Iris pigment epithelial cell (primary cell): ENCODE results near the gene ATP6V1C2.
"Not testable (repeated sequence)": the region's sequence is repeated elsewhere in the genome, so short reads cannot be mapped to it uniquely, and the experiment has no call there.

ENCODE experiments used
- DNase-seq: peaks from one replicate; pipeline ENCODE4 v3.0.0-alpha.2; 2011; ENCODE audit warnings: low read depth

Gene ATP6V1C2

DNA sequence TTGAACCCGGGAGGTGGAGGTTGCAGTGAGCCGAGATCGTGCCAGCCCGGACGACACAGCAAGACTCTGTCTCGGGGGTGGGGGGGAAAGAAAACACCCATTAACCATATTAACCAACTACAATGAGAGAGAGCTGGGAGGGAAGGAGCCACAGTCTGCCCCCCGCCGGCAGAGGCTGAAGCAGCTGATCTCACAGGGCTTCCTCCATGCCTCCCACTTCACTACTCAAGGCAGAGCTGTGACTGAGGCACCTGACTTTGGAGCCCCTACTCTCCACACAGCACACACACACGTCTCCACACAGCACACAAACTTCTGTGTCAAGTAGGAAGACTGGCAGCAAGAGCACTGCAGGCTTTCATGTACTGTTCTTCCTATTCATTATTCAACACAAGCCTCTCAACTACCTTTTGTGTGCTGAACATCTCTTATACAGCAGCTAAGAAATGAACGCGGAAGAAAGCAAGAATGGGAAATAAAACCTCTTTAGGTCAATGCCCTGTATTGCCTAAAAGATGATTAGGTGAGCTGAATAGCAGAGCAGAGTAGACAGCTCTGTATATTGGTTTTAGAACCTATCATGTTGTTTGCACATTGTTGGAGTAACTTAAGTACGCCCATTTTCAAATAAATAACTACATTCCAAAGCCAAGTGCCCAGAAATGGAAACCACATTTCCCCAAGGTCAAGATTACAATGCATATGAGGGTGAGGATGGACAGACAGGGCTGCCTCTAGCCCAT lies 65.0 kb downstream of the ATP6V1C2 start:
- DNase-seq, result no peak

DNA sequence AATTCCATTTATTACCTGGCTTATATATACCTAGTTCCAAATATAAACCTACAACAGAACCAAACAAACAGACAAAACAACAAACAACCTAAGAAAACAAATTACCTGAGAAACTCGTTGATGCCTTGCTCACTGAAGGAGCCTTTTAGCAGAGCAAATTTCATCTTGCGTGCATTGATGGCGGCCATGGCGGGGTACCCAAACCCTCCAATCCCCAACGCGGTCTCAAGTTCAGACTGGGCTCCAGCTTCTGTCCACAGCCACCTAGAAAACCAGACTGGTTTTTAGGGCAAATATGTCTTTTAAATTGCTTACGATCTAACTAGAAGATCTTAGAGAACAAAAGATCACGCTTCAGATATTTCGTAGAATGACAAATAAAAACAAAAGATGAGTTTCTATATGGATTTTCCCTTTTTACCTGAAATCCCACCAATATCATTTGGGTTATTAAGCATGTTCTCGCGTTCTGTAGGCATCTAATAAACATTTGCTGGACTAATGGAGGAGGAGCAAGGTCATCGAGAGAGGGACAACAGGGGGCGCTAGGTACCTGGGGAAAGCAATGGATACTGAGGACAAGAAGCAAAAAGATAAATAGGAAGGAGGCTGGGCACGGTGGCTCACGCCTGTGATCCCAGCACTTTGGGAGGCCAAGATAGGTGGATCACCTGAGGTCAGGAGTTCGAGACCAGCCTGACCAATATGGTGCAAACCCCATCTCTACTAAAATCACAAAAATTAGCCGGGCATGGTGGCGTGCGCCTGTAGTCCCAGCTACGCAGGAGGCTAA lies 65.9 kb downstream of the ATP6V1C2 start:
- no peak for DNase-seq

DNA sequence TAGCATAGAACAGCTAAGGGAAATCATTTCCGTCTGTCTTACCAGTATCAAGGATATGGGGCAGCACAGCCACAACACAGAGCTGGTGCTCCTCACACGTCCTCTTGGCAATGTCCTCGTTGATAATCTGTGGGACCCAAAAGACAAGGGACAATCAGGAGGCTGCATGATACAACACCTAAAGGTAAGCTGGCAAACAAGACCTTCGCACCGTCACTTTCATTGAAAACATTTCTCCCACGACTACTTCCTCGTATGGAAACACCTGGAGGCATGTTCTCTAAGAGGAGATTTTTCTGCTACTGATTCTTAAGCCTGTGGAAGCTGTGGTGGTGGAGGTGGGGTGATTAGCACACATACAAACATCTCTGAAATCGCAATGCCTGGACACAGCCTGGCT lies 67.4 kb downstream of the ATP6V1C2 start:
- DNase-seq, result no peak

DNA sequence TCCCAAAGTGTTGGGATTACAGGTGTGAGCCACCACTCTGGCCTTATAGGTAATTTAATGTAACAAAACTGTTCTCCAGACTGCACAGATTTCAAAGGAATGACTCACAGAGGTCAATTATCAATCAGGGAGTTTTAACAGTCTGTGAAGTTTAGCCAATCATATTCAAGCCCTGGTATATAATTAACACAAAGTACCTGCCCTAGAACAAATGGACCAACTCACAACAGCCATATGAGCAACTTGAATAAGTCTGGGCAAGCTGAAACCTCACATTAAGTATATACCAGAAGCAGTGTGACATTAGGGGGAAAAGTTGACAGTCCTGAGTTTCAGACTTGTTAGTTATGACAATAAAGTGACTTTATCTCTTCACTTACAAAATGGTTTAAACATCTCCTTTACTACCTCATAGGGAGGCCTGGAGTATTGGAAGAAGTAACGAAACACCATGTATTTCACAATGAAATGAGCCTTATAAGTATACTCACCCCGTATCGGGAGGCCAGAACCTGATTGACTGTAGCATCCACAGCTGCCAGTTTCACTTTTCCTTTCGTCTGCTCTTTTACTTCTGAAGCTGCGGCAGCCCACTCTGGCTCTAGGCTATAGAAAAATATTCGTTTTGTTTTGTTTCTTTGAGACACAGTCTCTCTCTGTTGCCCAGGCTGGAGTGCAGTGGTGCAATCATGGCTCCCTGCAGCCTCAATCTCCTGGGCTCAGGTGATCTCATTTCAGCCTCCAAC lies 69.0 kb downstream of the ATP6V1C2 start:
- no peak for DNase-seq

DNA sequence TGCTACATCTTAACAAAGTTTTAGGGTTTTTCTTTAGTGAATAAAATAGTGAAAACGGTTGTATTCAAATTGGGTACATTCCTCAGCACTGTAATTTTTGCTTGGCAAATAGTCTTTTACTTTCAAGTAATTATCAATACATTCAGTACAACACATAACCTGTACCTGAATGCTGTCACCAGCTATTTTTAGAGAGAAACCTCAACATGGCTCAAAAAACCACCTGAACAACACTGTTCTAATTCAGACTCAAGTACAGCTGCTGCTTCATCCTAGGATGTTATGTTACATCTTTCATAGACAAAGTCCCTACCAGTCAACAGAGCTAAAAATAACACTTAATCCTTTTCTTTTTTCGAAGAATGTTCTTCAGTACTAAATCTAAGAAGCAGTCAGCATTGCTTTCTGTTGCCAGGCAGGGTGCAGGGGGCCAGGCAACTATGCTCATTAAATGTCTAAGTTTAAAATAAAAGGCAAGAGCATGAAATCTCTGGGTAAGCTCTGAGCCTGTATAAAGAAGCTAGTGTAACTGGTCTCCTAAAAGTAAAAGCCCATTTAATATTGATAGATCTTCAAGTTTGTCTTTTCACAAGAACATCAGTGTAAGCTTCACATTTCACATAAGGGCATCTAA lies 70.7 kb downstream of the ATP6V1C2 start:
- no peak for DNase-seq

DNA sequence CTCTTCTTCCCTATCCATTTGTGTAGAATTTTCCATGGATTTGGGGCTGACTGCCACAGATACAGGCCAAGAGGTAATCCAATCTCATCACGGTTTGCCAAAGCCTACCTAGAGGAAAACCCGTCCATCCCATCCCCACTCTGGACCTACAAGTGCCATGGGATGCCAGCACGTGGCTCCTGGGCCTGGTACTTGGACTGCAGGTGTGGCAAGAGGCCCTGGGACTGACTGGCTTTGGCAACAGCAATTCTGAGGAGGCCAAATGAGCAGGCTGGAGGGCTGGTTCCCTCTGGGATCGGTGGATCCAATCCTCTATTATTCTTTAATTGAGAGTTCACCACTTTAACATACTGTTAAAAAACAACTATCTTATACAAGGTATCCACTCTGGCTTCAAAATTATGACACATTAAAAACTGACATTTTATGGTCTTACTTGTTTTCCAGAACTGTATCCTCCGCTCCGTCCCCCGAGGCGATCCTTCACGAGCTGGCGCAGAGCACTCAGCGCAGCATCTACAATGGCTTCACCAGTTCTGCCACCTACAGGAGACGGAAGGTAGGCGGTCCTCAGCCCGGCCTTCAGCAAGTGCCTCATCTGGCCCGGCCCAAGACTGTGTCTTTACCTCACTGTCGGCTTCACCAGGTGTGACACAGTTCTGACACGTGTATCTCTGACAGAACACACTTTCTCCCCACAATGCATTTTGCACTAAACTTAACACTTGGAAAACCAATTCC lies 71.4 kb downstream of the ATP6V1C2 start:
- no peak for DNase-seq

DNA sequence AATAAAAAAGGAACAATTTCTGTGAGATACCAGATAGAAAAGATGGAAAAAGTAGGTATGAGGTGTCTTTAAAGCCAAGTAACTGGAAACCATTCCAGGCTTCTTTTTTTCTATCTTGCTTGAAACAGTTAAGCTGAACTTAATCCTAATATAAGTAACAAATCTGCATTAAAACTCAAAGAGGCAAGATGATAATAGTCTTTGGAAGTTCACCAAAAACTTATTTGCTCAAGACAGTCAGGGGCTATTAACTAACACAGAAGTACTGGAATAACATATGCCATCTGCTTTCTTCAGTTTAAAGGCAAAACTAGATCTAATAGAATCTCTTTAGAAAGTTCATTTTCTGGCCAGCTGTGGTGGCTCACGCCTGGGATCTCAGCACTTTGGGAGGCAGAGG lies 72.4 kb downstream of the ATP6V1C2 start:
- DNase-seq, result no peak

DNA sequence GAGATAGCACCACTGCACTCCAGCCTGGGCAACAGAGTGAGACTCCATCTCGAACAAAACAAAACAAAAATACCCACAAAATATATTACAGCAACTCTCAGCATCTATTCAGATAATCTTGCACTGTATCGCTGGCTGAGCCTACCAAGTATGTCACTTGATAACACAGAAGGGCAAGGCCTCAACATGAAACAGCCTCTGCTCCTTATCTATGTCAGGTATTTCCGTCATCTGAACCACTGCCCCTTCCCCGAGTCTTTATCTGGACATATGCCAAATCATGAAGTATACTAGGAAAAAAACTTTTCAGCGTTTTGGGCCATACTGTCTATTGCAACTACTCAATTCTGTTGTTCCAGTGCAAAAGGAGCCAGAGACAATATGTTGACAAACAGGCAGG lies 73.4 kb downstream of the ATP6V1C2 start:
- no peak for DNase-seq

DNA sequence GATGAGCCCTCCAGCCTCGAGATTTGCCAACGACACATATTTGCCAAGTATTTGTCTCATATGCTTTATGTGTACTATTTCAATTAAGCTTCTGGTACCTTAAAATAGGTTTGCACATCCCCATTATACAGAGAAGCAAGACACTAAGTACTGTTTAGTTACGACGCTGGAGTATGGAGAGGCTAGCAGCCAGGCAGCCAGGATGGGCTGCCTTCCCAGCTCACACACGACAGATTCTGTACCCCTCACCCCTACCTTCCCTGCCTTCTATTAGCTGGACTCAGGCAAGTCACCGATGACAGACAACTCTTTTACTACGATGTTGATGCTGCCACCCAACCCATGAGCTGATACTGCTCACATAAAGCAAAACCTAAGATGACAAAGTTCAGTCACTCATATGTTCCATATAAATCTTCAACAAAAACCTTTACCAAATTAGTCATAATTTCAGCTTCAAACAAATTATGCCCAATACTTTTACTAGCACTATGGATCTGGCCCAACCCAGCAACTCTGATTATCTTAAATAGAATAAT lies 74.1 kb downstream of the ATP6V1C2 start:
- DNase-seq, result no peak

DNA sequence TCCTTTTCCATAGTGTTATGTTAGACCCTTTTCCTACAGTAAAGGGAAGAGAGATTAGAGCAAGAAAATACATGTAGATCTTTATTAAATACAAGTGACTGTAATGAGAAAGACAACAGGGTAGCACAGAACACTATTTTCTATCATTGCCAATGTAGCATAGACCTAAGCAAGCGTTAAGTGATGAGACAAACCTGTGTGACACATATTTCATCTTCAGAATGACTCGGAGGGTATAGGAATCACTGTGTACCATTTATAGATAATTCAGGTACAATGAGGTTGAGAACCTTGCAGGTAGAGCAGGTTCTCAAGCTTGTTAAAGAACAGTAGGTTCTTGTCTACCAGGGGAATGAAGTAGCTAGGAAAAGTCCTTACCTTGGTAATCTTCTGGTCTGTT lies 75.3 kb downstream of the ATP6V1C2 start:
- DNase-seq, result no peak

DNA sequence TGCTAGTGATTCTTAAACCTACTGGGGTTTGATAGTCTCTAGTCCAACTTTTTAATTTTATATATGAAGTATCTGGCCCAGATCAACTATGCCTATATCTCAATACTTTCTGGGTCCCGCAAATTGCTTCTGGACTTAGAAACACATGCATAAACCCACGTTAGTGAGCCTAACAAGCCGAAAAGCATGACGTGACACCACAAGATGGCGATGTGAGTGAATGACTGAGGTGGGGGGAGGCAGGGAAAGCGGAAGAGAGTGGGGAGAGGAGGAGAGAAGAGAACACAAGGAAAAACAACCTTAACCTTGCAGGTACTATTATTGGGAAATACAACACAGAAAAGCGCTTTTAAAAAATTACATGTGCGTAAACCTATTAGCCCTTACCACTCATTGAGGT lies 77.4 kb downstream of the ATP6V1C2 start:
- no peak for DNase-seq

DNA sequence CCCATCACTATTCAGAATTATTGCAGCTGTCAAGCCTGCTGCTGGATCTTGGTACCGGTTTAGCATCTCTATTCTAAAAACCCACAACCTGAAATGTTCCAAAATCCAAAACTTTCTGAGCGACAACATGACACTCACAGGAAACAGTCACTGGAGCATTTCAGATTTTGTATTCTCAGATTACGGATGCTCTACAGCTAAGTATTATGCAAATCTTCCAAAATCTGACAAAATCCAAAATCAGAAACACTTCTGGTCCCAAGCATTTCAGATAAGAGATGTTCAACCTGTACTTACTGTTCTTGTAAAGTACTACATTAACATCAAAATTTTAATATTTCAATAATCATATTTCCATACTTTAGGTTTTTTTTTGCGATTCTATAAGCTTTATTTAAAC lies 78.7 kb downstream of the ATP6V1C2 start:
- no peak for DNase-seq

DNA sequence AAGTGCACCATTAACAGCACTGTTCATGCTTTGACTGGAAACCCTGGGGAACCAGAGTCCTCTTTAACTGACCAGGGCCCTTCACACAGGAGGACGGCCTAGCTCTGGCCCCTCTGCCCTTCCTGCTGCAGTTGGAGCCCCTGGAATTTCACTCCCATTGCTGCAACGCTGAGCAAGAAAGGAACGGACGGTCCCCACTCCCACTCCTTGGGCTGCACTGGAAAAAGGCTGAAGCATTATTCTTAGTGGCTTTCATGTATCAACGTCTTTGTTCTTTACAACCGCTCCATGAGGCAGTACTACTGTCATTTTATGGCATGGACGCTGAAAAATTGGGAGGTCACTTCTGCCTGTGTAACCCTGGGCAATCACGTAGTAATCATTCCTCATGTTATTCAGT lies 81.2 kb downstream of the ATP6V1C2 start:
- DNase-seq, result no peak

DNA sequence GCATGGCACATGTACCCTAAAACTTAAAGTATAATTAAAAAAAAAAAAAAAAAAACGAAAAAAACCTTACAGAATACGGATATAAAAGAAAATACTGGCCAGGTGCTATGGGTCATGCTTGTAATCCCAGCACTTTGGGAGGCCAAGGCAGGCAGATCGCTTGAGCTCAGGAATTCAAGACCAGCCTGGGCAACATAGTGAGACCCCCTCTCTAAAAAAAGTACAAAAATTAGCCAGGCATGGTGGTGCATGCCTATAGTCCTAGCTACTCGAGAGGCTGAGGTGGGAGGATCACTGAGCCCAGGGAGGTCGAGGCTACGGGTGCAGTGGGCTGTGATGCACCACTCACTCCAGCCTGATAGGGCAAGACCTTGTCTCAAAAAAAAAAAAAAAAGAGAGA lies 84.6 kb downstream of the ATP6V1C2 start:
- not testable (repeated sequence) for DNase-seq

DNA sequence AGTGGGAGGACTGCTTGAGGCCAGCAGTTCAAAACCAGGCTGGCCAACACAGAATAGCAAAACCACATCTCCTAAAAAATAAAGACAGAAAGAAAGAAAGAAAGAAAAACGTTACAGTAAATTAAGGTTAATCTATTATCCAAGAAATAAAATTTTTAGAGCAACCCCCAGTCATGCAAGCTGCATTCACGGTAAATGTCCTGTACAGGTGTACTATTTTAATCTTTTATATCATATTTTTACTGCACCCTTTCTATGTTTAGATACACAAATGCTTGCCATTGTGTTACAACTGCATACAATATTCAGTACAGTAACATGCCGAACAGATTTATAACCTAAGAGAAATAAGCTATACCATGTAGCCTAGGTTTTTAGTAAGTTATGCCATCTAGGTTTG lies 85.1 kb downstream of the ATP6V1C2 start:
- no peak for DNase-seq

DNA sequence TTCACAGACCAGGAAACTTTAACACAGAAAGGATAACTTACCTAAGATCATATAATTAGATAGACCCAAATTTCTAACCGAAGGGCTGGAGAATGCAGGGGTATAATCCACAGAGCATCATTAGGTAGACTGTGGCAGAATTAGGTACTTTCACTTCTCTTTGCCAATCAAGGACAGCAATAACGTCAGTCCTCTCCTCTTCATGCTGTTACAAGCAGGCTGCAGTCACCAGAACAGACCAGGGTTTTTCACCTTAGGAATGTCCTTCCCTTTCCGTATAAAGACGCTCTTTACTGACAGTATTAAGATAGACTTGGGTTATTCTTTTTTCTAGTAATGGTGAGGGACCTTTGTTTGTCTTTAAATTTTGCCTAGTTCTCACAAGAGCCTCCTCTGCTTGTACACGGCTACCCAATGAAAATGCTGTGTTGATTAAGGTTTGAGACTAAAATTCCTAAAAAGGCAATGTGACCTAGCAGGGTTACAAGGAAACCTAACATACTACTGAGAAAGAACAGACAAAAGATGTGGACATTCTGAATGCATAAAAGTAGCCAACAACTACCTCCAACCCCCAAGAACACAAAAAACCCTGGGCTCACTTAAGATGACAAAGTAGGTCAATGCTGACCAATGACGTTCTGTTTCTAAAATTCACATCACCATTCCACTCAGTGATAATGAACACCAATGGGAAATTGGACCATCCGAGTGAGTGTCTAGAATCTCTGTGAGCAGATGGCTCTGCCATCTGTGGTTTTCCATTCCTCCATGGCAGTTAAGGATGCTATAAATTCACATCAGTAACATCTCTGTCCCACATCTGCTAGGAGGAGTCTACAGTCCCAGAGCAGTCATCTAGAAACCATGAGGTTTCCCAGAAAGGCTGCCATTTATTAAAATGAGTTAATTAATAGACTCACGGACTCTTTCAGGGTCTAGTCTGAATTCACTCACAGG lies 89.1 kb downstream of the ATP6V1C2 start:
- DNase-seq, result peak; percentile 50

DNA sequence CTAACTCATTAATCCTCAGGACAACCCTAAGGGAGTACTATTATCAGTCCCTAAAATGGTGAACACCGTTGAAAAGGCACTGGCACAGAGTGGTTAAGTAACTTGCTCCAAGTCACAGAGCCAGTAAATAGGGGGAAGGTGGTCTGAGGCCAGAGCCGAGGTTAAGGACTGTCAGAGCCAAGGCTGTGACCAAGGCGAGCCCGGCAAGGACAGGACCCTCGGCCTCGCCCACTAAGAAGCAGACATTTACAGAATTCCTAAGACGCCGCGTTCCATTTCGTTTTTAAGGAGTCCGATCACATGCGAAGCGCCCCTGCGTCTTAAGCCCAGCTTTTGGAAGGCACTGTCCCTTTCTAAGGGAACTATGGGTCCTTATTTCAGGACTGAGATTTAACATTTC lies 90.1 kb downstream of the ATP6V1C2 start:
- DNase-seq, result peak; percentile 12

DNA sequence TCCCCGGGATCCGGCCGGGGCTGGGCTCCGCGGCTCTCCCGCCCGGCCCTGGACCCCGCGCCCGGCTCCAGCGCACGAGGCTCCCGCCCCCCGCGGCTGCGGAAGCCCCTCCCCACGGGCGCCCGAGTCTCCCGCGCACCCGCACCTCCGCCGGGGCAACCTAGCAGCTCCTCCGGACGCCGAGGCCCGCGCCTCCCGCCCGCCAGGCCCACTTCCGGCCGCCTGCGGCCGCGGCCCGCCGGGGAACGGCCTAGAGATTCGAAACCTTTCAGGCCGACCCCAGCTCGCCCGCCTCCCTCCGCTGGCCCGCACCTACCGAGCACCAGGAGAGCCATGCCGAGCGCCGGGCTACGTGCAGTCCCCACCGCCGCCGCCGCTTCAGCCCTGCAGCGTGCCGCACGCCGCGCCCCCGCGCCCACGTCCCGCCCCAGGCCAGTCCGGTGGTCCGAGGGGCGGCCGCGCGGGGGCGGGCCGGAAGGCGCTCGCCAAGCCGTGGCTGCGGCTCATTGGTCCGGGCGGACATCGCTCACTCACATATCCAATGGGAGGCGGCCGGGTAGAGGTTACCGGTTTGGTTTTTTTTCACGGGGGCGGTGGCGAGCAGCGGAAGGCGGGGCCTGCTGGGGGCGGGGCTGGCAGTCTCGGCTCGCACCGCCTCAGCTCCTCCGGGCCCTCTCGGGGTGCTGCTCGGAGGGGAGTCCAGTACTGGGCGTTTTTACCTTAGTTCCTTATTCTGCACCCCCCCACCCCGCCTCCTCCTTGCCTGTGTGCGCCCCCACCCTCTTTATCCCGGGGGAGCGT lies 91.1 kb downstream of the ATP6V1C2 start, which contains the start of gene PDIA6:
Gene PDIA6 (minus strand): TSS at position 424 of the 801 bp plus-strand sequence. CDS start 89 bp downstream, at position 335.
- DNase-seq, result peak; percentile 95
